ENCODE data around the gene NFIA. TPM values are rescaled to one million over a fixed set of nuclear protein-coding genes. Genes with fewer than 3 reads are reported as not detected.

Gene NFIA
- total and polyA plus RNA-seq, 12 donors: 15.6 to 109 (median 66.3) TPM

DNA sequence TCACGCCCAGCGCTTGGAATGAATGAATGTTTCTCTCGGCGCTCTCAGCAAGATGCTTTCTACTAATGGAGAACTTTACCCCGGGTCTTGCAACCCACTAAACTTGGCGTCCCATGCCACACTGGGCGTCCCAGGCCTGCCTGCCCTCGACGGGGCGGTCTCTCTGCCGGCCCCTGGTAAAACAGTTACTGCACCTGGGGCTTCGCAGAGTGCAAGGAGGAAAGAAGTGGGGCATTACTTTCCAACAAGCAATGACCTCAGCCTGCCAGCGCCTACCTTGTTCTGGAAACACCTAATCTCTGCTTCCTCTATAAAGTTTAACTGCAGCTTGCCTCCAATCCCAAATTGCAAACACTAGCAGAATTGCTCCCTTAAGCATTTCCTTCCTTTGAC, 27.8 kb upstream of the NFIA start:
- Histone ChIP-seq H3K27ac (peak overlapping the region in 3 of 5 donors; percentile 16 to 91 (median 83)), H3K27me3 (no peaks in the 10 kb centered on the region), H3K9me3 (replicated peaks in 1 of 3) (no peaks in the 10 kb centered on the region), H3K36me3 (replicated peaks in 1 of 2) (no peaks in the 10 kb centered on the region), H3K4me1 (replicated peaks in 1 of 2) (peaks cover 10 to 45% of the 10 kb centered on the region in 2 donors), H3K4me3 (peak overlapping the region in 1 of 4 donors; percentile 54)
- intact Hi-C loops (cut with DNase I): loop anchor here (5.0 to 10.0 kb wide), 5 partner anchors 130 to 403 kb away; no protein-coding TSS in a partner anchor
- 86 to 91% (median 90%) methylated on average over 13 of the region's 13 CpGs for WGBS, 4 donors
- TF ChIP-seq, protein P1, sequence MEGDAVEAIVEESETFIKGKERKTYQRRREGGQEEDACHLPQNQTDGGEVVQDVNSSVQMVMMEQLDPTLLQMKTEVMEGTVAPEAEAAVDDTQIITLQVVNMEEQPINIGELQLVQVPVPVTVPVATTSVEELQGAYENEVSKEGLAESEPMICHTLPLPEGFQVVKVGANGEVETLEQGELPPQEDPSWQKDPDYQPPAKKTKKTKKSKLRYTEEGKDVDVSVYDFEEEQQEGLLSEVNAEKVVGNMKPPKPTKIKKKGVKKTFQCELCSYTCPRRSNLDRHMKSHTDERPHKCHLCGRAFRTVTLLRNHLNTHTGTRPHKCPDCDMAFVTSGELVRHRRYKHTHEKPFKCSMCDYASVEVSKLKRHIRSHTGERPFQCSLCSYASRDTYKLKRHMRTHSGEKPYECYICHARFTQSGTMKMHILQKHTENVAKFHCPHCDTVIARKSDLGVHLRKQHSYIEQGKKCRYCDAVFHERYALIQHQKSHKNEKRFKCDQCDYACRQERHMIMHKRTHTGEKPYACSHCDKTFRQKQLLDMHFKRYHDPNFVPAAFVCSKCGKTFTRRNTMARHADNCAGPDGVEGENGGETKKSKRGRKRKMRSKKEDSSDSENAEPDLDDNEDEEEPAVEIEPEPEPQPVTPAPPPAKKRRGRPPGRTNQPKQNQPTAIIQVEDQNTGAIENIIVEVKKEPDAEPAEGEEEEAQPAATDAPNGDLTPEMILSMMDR (IDR thresholded peaks at IDR 0.05): no peak
- no peak for TF ChIP-seq POLR2A (IDR thresholded peaks at IDR 0.05)
- DNase-seq: no peak

DNA sequence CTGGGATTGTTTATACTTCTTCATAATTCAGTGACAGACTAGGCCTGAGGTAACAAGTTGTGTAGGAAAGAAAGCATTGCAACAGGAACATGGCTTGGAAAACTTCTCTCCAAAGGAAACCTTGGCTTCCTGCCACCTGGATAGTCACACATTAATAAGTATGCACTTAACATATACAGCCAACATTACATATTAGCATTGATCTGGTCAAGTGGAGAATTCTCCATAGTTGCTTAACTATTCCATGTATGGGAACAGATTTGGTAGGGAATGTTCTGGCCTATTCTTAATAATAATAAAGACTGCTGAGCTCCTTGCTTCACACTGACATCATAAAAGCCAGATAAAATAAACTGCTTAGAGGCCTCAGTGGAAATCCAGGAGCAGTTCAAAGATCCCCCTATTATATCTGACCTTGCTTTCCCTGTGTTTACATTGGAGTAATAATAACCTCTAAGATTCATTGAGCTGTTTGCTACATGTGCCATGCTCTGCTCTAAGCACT, 27.2 kb upstream of the NFIA start:
- DNase-seq: no peak
- Histone ChIP-seq H3K27me3 (no peaks in the 10 kb centered on the region), H3K36me3 (replicated peaks in 1 of 2) (no peaks in the 10 kb centered on the region), H3K27ac (peak overlapping the region in 2 of 5 donors; percentile 83 to 91), H3K4me3 (no peak overlapping the region), H3K4me1 (replicated peaks in 1 of 2) (peaks cover 8 to 45% of the 10 kb centered on the region in 2 donors), H3K9me3 (replicated peaks in 1 of 3) (no peaks in the 10 kb centered on the region)
- no peak for TF ChIP-seq POLR2A (IDR thresholded peaks at IDR 0.05)
- TF ChIP-seq, protein P1 (IDR thresholded peaks at IDR 0.05): no peak
- intact Hi-C loops (cut with DNase I): loop anchor here (10.0 kb wide), 3 partner anchors 130 to 390 kb away; no protein-coding TSS in a partner anchor

DNA sequence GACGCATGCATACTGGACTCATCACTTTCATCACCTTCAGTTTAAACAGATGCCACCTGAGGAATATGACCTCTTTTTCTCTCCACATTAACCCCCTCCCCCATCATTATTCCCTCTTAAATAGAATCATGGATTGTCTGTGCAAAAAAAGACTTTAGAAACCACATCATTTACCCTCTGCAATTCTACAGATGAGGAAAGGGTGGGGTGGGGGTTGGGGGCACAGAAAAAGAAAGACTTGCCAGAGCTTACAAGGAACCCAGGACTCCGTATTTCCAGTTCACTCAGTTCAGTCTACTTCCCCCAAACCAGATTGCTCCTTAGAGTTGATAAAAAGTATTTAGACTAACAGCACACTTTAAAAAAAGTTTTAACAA, 26.2 kb upstream of the NFIA start:
- Histone ChIP-seq H3K4me1 (replicated peaks in 1 of 2) (peaks cover 8 to 44% of the 10 kb centered on the region in 2 donors), H3K36me3 (replicated peaks in 1 of 2) (no peaks in the 10 kb centered on the region), H3K9me3 (replicated peaks in 1 of 3) (no peaks in the 10 kb centered on the region), H3K4me3 (peak overlapping the region in 1 of 4 donors; percentile 83), H3K27ac (peak overlapping the region in 4 of 5 donors; percentile 63 to 91 (median 86)), H3K27me3 (no peaks in the 10 kb centered on the region)
- DNase-seq: no peak
- 67 to 78% (median 70%) methylated on average over 2 of the region's 2 CpGs for WGBS, 4 donors
- intact Hi-C loops (cut with DNase I): loop anchor here (10.0 kb wide), 3 partner anchors 129 to 389 kb away; no protein-coding TSS in a partner anchor
- no peak for TF ChIP-seq POLR2A (IDR thresholded peaks at IDR 0.05)
- TF ChIP-seq, protein P1 (IDR thresholded peaks at IDR 0.05): no peak

DNA sequence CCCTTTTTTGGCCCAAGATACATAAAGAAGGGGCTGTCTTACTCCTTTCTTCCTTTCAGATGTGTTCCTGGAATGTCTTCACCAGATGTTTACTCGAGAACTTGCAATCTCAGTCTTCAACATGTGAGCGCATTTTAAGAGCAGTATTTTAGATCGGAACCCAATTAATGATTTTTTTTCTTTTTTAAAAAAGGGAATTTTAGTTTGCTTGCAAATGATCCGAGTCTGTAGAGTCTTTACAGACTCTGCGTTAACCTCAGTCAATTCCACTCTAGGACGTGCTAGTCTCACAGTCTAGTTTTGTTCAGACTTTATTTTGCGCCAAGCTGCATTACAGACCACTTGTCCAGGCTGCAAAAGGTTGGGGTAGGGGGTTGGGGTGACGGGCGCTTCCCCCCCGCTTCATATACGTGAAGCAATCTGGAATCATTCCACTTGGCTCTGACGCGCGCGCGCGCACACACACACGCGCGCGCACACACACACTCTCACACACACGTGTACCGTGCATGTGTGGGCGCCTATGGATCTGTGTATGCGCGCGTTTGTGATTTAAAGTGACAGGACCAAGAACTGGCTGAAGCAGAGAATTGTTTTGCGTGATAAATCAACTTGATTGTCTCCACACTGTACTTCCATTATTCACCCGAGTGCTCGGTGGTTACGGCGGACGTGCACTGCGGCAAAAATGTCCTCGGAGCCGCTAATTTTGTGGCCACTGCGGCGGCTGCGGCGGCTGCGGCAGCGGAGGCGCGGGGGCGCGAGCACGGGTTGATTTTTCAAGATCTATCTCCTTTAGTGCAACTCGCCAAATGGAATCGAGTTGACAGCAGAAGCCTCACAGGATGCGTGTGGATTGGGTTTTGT, 25.6 kb upstream of the NFIA start:
- peak; percentile 56 to 78 (median 68) for DNase-seq
- 2 to 4% (median 2%) methylated on average over 17 to 50 of the region's 50 CpGs for whole genome bisulfite sequencing, 4 donors

More for the DNA sequence above, 25.6 kb upstream of the NFIA start:
- Histone ChIP-seq H3K4me1 (replicated peaks in 1 of 2) (peaks cover 8 to 40% of the 10 kb centered on the region in 2 donors), H3K4me3 (peak overlapping the region; percentile 28 to 83 (median 65)), H3K9me3 (replicated peaks in 1 of 3) (no peaks in the 10 kb centered on the region), H3K27me3 (no peaks in the 10 kb centered on the region), H3K27ac (peak overlapping the region; percentile 48 to 91 (median 83)), H3K36me3 (replicated peaks in 1 of 2) (no peaks in the 10 kb centered on the region)
- intact Hi-C loops (cut with DNase I): loop anchor here (10.0 kb wide), 3 partner anchors 128 to 388 kb away; no protein-coding TSS in a partner anchor
- TF ChIP-seq, protein P1 (IDR thresholded peaks at IDR 0.05): no peak
- TF ChIP-seq POLR2A (IDR thresholded peaks at IDR 0.05): peak in 1 of 2 donors; percentile 30
